Sigmoid colon (tissue), 4 donors: ENCODE data around the gene APRT.

Experiments
- CTCF ChIP-seq, 4 experiments: fragments of 450-650 bp in 3 of 4; fragments of 200-600 bp in 1 of 4; IDR thresholded peaks; one replicate each; pipeline ENCODE4 v1.5.1; 2016 to 2019; ENCODE audit warnings: antibody characterized with exemption in 4 of 4, mild to moderate bottlenecking in 3 of 4, moderate library complexity in 2 of 4
- EP300 ChIP-seq, 4 donors: sonication (generic); formaldehyde crosslinking; IDR thresholded peaks; one replicate each; pipeline ENCODE4 v1.6.1; 2017; ENCODE audit warnings: antibody characterized with exemption in 4 of 4

GRCh38 chr16:88792078-88792550 lies 19.6 kb downstream of the APRT start:
- TF ChIP-seq EP300 (IDR thresholded peaks at IDR 0.05) = no peak
- no peak for TF ChIP-seq CTCF (IDR thresholded peaks at IDR 0.05)
